Measurements from ENCODE around the gene TUBGCP2. TPM values are rescaled to one million over a fixed set of nuclear protein-coding genes. Genes with fewer than 3 reads are reported as not detected.
A peak's percentile ranks its signal among the peaks of the same experiment; 100 is the strongest.

The TUBGCP2 gene
- total and polyA plus RNA-seq, 2 of the 13 experiments (the other 11 are each of a cell fraction or from before 2014, with no cell fraction given), result 21.3 to 34.5 TPM

- TF ChIP-seq, protein P1, sequence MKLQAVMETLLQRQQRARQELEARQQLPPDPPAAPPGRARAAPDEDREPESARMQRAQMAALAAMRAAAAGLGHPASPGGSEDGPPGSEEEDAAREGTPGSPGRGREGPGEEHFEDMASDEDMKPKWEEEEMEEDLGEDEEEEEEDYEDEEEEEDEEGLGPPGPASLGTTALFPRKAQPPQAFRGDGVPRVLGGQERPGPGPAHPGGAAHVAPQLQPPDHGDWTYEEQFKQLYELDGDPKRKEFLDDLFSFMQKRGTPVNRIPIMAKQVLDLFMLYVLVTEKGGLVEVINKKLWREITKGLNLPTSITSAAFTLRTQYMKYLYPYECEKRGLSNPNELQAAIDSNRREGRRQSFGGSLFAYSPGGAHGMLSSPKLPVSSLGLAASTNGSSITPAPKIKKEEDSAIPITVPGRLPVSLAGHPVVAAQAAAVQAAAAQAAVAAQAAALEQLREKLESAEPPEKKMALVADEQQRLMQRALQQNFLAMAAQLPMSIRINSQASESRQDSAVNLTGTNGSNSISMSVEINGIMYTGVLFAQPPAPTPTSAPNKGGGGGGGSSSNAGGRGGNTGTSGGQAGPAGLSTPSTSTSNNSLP (IDR thresholded peaks at IDR 0.05; ENCODE audit: low read depth, low read length), result no peak
- TF ChIP-seq TOE1 (CRISPR knock-in tag; IDR thresholded peaks at IDR 0.05), result no peak
- TF ChIP-seq ZNF362 (CRISPR knock-in tag; IDR thresholded peaks at IDR 0.05; ENCODE audit: borderline replicate concordance), result peak; percentile 86
- peak; percentile 23 for TF ChIP-seq RBM39 (IDR thresholded peaks at IDR 0.05; ENCODE audit: low read depth, low read length, poor library complexity, severe bottlenecking)
- TF ChIP-seq ZSCAN25 (CRISPR knock-in tag; IDR thresholded peaks at IDR 0.05), result peak; percentile 35; the same call in 1 of the 2 replicates
- TF ChIP-seq ZFYVE20 (CRISPR knock-in tag; IDR thresholded peaks at IDR 0.05; ENCODE audit: borderline replicate concordance, low read depth), result no peak
- no peak for TF ChIP-seq SMAD1 (CRISPR knock-in tag; IDR thresholded peaks at IDR 0.05; ENCODE audit: borderline replicate concordance, low read depth)
- TF ChIP-seq ZNF143 (CRISPR knock-in tag; IDR thresholded peaks at IDR 0.05), result peak; percentile 72
- no peak for TF ChIP-seq ZNF879 (CRISPR knock-in tag; IDR thresholded peaks at IDR 0.05)
- TF ChIP-seq ZNF607 (CRISPR knock-in tag; IDR thresholded peaks at IDR 0.05; ENCODE audit: borderline replicate concordance), result 0 out of 2 replicates have a peak, but pooled peaks have one; percentile 44
- no peak for TF ChIP-seq GLMP (CRISPR knock-in tag; IDR thresholded peaks at IDR 0.05; ENCODE audit: borderline replicate concordance)
- TF ChIP-seq, protein P2, sequence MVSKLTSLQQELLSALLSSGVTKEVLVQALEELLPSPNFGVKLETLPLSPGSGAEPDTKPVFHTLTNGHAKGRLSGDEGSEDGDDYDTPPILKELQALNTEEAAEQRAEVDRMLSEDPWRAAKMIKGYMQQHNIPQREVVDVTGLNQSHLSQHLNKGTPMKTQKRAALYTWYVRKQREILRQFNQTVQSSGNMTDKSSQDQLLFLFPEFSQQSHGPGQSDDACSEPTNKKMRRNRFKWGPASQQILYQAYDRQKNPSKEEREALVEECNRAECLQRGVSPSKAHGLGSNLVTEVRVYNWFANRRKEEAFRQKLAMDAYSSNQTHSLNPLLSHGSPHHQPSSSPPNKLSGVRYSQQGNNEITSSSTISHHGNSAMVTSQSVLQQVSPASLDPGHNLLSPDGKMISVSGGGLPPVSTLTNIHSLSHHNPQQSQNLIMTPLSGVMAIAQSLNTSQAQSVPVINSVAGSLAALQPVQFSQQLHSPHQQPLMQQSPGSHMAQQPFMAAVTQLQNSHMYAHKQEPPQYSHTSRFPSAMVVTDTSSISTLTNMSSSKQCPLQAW (CRISPR knock-in tag; IDR thresholded peaks at IDR 0.05), result 0 out of 2 replicates have a peak, but pooled peaks have one; percentile 42
- peak; percentile 72 for TF ChIP-seq SAP130 (CRISPR knock-in tag; IDR thresholded peaks at IDR 0.05; ENCODE audit: low read depth)
- 0 out of 2 replicates have a peak, but pooled peaks have one; percentile 30 for TF ChIP-seq HMG20B (CRISPR knock-in tag; conservative IDR thresholded peaks at IDR 0.05)
- TF ChIP-seq ZNF724P (CRISPR knock-in tag; IDR thresholded peaks at IDR 0.05; ENCODE audit: borderline replicate concordance), result no peak
- no peak for TF ChIP-seq THYN1 (CRISPR knock-in tag; IDR thresholded peaks at IDR 0.05; ENCODE audit: borderline replicate concordance, low read depth)
- TF ChIP-seq CERS6 (CRISPR knock-in tag; IDR thresholded peaks at IDR 0.05), result no peak
- TF ChIP-seq RELA (CRISPR knock-in tag; IDR thresholded peaks at IDR 0.05), result 0 out of 2 replicates have a peak, but pooled peaks have one; percentile 73
- TF ChIP-seq FOXO1 (CRISPR knock-in tag; IDR thresholded peaks at IDR 0.05), result no peak
- no peak for TF ChIP-seq SNRNP70 (IDR thresholded peaks at IDR 0.05; ENCODE audit: low read depth, low read length)
- no peak for TF ChIP-seq ZNF850 (CRISPR knock-in tag; conservative IDR thresholded peaks at IDR 0.05)
Measured at GRCh38 chr10:133347710-133348517, 39.2 kb upstream of the TUBGCP2 start (continued).
